HepG2 (cell line): ENCODE measurements around the gene CCNO. TPM values are rescaled to one million over a fixed set of nuclear protein-coding genes. Genes with fewer than 3 reads are reported as not detected.

Experiments
- AGO2 ChIP-seq: fragments of 200-400 bp; formaldehyde crosslinking; optimal IDR thresholded peaks from 2 replicates; pipeline ENCODE3; 2017; ENCODE audit warnings: mild to moderate bottlenecking, low read depth, low read length, moderate library complexity
- ASH2L ChIP-seq: fragments of 300-600, 200-600 bp; sonication (generic); IDR thresholded peaks from 2 replicates; pipeline ENCODE4 v1.7.0; 2017; ENCODE audit warnings: low read depth, mild to moderate bottlenecking, moderate library complexity, mixed read lengths, low read length; ENCODE audit not compliant: insufficient read length
- BORCS8-MEF2B ChIP-seq: sonication (generic); formaldehyde crosslinking; IDR thresholded peaks from 2 replicates; pipeline ENCODE4 v1.8.0; 2022; ENCODE audit warnings: mild to moderate bottlenecking, missing genetic modification reagents
- DR1 ChIP-seq: sonication (generic); formaldehyde crosslinking; IDR thresholded peaks from 2 replicates; pipeline ENCODE4 v1.8.0; 2021; ENCODE audit warnings: mild to moderate bottlenecking, missing genetic modification reagents, inconsistent platforms
- FIP1L1 ChIP-seq: fragments of 200-400 bp; formaldehyde crosslinking; IDR thresholded peaks from 2 replicates; pipeline ENCODE4 v1.6.1; 2018; ENCODE audit warnings: low read depth, mild to moderate bottlenecking, low read length, moderate library complexity, borderline replicate concordance; ENCODE audit not compliant: insufficient read depth
- HNF4G ChIP-seq, 2 experiments: sonication (generic) in 1 of 2; formaldehyde crosslinking in 1 of 2; IDR thresholded peaks; 2 replicates each; pipeline versions ENCODE4 v1.4.0 to v1.6.1; 2011 to 2020; ENCODE audit warnings: borderline replicate concordance in 2 of 2, low read depth in 2 of 2, mild to moderate bottlenecking in 2 of 2, low read length in 1 of 2, missing genetic modification reagents in 1 of 2, moderate library complexity in 1 of 2
- HNRNPK ChIP-seq: fragments of 200-400 bp; formaldehyde crosslinking; IDR thresholded peaks from 2 replicates; pipeline ENCODE4 v1.6.1; 2018; ENCODE audit warnings: low read length, low read depth, moderate library complexity, mild to moderate bottlenecking; ENCODE audit not compliant: poor library complexity, severe bottlenecking
- NAIF1 ChIP-seq: sonication (generic); formaldehyde crosslinking; IDR thresholded peaks from 2 replicates; pipeline ENCODE4 v1.5.0; 2020; ENCODE audit warnings: mild to moderate bottlenecking, missing genetic modification reagents, borderline replicate concordance
- NFE2L2 ChIP-seq: fragments of 150-350 bp; IDR thresholded peaks from 2 replicates; pipeline ENCODE4 v1.6.1; 2014; ENCODE audit warnings: low read length
- PLRG1 ChIP-seq: fragments of 450-650 bp; conservative IDR thresholded peaks from 2 replicates; pipeline ENCODE4 v1.6.1; 2016
- POLR2A ChIP-seq, 2 experiments: IDR thresholded peaks; 2 replicates each; pipeline ENCODE4 v1.6.1; 2011; ENCODE audit warnings: low read depth in 2 of 2, low read length in 2 of 2, mild to moderate bottlenecking in 1 of 2, moderate library complexity in 1 of 2; ENCODE audit not compliant: insufficient read depth in 1 of 2
- SMAD9 ChIP-seq: sonication (generic); formaldehyde crosslinking; IDR thresholded peaks from 2 replicates; pipeline ENCODE4 v1.5.1; 2020; ENCODE audit warnings: mild to moderate bottlenecking, missing genetic modification reagents
- SMARCC2 ChIP-seq: fragments of 450-650 bp; IDR thresholded peaks from 2 replicates; pipeline ENCODE4 v1.6.1; 2017; ENCODE audit warnings: antibody characterized with exemption, mild to moderate bottlenecking
- TBX3 ChIP-seq: fragments of 450-650 bp; IDR thresholded peaks from 2 replicates; pipeline ENCODE4 v1.6.1; 2017; ENCODE audit warnings: antibody characterized with exemption, mild to moderate bottlenecking, inconsistent platforms, borderline replicate concordance
- ZC3H13 ChIP-seq: sonication (generic); formaldehyde crosslinking; IDR thresholded peaks from 2 replicates; pipeline ENCODE4 v1.8.1; 2023; ENCODE audit warnings: mild to moderate bottlenecking, missing genetic modification reagents, moderate library complexity
- ZFP1 ChIP-seq: IDR thresholded peaks from 2 replicates; pipeline ENCODE4 v1.6.1; 2016
- ZNF329 ChIP-seq: sonication (generic); formaldehyde crosslinking; IDR thresholded peaks from 2 replicates; pipeline ENCODE4 v1.9.0; 2021; ENCODE audit warnings: low read depth, mild to moderate bottlenecking, missing genetic modification reagents
- ZNF333 ChIP-seq: sonication (generic); formaldehyde crosslinking; IDR thresholded peaks from 2 replicates; pipeline ENCODE4 v1.4.0; 2020; ENCODE audit warnings: mild to moderate bottlenecking, missing genetic modification reagents, borderline replicate concordance
- ZNF335 ChIP-seq: sonication (generic); formaldehyde crosslinking; IDR thresholded peaks from 2 replicates; pipeline ENCODE4 v1.4.0; 2020; ENCODE audit warnings: missing genetic modification reagents
- ZNF547 ChIP-seq: sonication (generic); formaldehyde crosslinking; IDR thresholded peaks from 2 replicates; pipeline ENCODE4 v1.5.1; 2020; ENCODE audit warnings: mild to moderate bottlenecking, missing genetic modification reagents
- ZNF605 ChIP-seq: sonication (generic); formaldehyde crosslinking; IDR thresholded peaks from 2 replicates; pipeline ENCODE4 v1.8.0; 2022; ENCODE audit warnings: mild to moderate bottlenecking, missing genetic modification reagents
- ZNF737 ChIP-seq: sonication (generic); formaldehyde crosslinking; IDR thresholded peaks from 2 replicates; pipeline ENCODE4 v1.5.0; 2020; ENCODE audit warnings: missing genetic modification reagents, mild to moderate bottlenecking, borderline replicate concordance
- ZNF772 ChIP-seq: sonication (generic); formaldehyde crosslinking; IDR thresholded peaks from 2 replicates; pipeline ENCODE4 v1.5.0; 2020; ENCODE audit warnings: mild to moderate bottlenecking, missing genetic modification reagents
- ZNF777 ChIP-seq: sonication (generic); formaldehyde crosslinking; IDR thresholded peaks from 2 replicates; pipeline ENCODE4 v1.4.0; 2020; ENCODE audit warnings: missing genetic modification reagents
- ZNF792 ChIP-seq: IDR thresholded peaks from 2 replicates; pipeline ENCODE4 v1.6.1; 2016
- polyA plus RNA-seq, 8 experiments: library from polyadenylated mRNA; depleted of rRNA in 3 of 8; stranded (reverse) in 7 of 8; unstranded in 1 of 8; fragments of >200 nt; fragmentation: Illumina TruSeq in 4 of 8; extraction: Trizol in 4 of 8; gene quantifications; 2 replicates each; pipeline versions ENCODE4 v1.2.1 to v1.2.3, GENCODE V29; 2011 to 2016; ENCODE audit warnings: low read depth in 4 of 8, missing spikeins in 1 of 8, mixed read lengths in 1 of 8; ENCODE audit not compliant: insufficient read depth in 1 of 8
- total RNA-seq, 5 experiments: library from RNA; depleted of rRNA; stranded (reverse); fragments of >200 nt; fragmentation: Illumina TruSeq; extraction: Trizol; gene quantifications; 2 replicates each; pipeline ENCODE4 v1.2.3, GENCODE V29; 2016; ENCODE audit warnings: low read depth in 1 of 5
- TF ChIP-seq, protein P1 (sequence below): sonication (generic); formaldehyde crosslinking; IDR thresholded peaks from 2 replicates; pipeline ENCODE4 v1.5.1; 2020; ENCODE audit warnings: mild to moderate bottlenecking, moderate library complexity, missing genetic modification reagents

The CCNO gene
- total and polyA plus RNA-seq, 2 of the 13 experiments (the other 11 are each of a cell fraction or from before 2014, with no cell fraction given) = 0.07 TPM; not detected in 1

DNA sequence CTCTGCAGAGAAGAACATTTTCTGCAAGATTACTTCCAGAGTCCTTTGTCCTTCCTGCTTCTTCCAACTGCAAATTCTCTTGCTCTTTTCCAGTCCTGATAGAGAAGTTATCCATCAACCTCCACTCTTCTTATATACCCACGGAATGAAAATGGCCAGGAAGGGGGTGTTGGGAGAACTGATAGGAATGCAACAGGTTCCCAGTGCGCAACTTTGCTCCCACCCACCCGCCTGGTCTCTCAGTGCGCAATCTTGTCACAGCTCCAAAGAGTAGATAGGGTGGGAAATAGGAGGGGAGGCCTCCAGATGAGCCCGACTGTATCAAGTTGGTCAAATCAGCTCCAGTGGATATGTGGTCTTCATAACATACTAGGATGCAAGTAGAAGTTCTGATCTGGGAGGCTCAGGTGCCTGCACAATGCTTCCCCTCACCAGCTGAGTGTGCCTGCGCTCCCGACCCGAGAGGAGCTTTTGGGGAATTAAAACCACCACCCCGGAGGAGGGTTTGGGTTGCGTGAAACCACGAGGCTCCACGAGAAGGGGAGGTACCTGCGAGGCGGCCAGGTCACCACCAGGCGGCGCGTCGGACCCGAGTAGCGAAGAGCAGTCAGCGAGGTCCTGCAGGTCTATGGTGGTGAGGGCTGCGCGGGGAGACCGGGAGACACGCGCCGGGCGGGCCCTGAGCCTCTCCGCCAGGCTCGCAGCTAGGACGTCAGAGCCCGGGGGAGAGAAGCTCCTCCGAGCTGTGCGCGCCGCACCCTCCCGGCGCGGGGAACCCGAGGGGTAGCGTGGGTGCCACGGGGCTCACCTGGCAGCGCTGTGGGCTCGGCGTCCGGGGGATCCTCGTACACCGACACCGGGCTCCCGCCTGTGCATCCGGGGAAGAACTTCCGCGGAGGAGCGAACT, 7.1 kb downstream of the CCNO start (continued):
- TF ChIP-seq FIP1L1 (no peak), ZNF333 (CRISPR knock-in tag) (no peak; the same call in 1 of the 2 replicates), PLRG1 (no peak), TBX3 (no peak), HNRNPK (no peak), ZNF772 (CRISPR knock-in tag) (peak; percentile 35; the same call in 1 of the 2 replicates), ZNF605 (CRISPR knock-in tag) (no peak), DR1 (CRISPR knock-in tag) (peak; percentile 51; the same call in 1 of the 2 replicates), SMAD9 (CRISPR knock-in tag) (0 out of 2 replicates have a peak, but pooled peaks have one; percentile 34), POLR2A (IDR thresholded peaks at IDR 0.05; ENCODE audit: insufficient read depth in 1 of 2, low read depth in 2 of 2, low read length in 2 of 2) (no peak), SMARCC2 (no peak), NFE2L2 (no peak), ZNF792 (CRISPR knock-in tag) (no peak), ZNF547 (CRISPR knock-in tag) (0 out of 2 replicates have a peak, but pooled peaks have one; percentile 29), NAIF1 (CRISPR knock-in tag) (no peak), ZNF737 (CRISPR knock-in tag) (no peak), HNF4G (IDR thresholded peaks at IDR 0.05; ENCODE audit: borderline replicate concordance, low read depth, low read length) (no peak), HNF4G (CRISPR knock-in tag; IDR thresholded peaks at IDR 0.05; ENCODE audit: borderline replicate concordance, low read depth) (no peak), ASH2L (no peak), ZC3H13 (CRISPR knock-in tag) (no peak), AGO2 (no peak), ZNF335 (CRISPR knock-in tag) (no peak), ZFP1 (CRISPR knock-in tag) (no peak), ZNF777 (CRISPR knock-in tag) (no peak), ZNF329 (CRISPR knock-in tag) (no peak), BORCS8-MEF2B (CRISPR knock-in tag) (peak; percentile 26; the same call in 1 of the 2 replicates)
- TF ChIP-seq, protein P1, sequence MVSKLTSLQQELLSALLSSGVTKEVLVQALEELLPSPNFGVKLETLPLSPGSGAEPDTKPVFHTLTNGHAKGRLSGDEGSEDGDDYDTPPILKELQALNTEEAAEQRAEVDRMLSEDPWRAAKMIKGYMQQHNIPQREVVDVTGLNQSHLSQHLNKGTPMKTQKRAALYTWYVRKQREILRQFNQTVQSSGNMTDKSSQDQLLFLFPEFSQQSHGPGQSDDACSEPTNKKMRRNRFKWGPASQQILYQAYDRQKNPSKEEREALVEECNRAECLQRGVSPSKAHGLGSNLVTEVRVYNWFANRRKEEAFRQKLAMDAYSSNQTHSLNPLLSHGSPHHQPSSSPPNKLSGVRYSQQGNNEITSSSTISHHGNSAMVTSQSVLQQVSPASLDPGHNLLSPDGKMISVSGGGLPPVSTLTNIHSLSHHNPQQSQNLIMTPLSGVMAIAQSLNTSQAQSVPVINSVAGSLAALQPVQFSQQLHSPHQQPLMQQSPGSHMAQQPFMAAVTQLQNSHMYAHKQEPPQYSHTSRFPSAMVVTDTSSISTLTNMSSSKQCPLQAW = no peak; the same call in 1 of the 2 replicates
